Activated CD8-positive, alpha-beta T cell treated with anti-CD3 and anti-CD28 coated beads for 36 hours (primary cell): ENCODE data around the gene NAB2. TPM values are rescaled to one million over a fixed set of nuclear protein-coding genes. Genes with fewer than 3 reads are reported as not detected.

Experiments used
- ATAC-seq: fragments of 200-7000 bp; cut with Tn5 transposase; one replicate; pipeline ENCODE4 v1.10.0; 2021; ENCODE audit warnings: mild to moderate bottlenecking, moderate library complexity
- CTCF ChIA-PET: fragments of 350-600 bp; sonication (Branson Sonifier 250); formaldehyde crosslinking; loops from one replicate; lab custom pipeline; 2021; ENCODE audit warnings: antibody characterized with exemption; lab: Charles Lee
- POLR2A ChIA-PET: fragments of 350-600 bp; sonication (Branson Sonifier 250); formaldehyde crosslinking; loops from one replicate; lab custom pipeline; 2021; ENCODE audit warnings: antibody characterized with exemption; lab: Charles Lee
- DNase-seq: peaks from one replicate; pipeline ENCODE4 v3.0.0-alpha.2; 2020
- H3K27ac Mint-ChIP-seq: one replicate; pipeline ENCODE4 v1.8.0; 2021; ENCODE audit warnings: mild to moderate bottlenecking, mixed read lengths
- H3K27me3 Mint-ChIP-seq: one replicate; pipeline ENCODE4 v1.8.0; 2021; ENCODE audit warnings: mixed read lengths
- H3K36me3 Mint-ChIP-seq: one replicate; pipeline ENCODE4 v1.8.0; 2021; ENCODE audit warnings: low read depth, mixed read lengths
- H3K4me1 Mint-ChIP-seq: one replicate; pipeline ENCODE4 v1.8.0; 2021; ENCODE audit warnings: low read depth, mixed read lengths
- H3K4me3 Mint-ChIP-seq: one replicate; pipeline ENCODE4 v1.8.0; 2021; ENCODE audit warnings: mild to moderate bottlenecking, moderate library complexity, mixed read lengths
- H3K9me3 Mint-ChIP-seq: one replicate; pipeline ENCODE4 v1.8.0; 2021; ENCODE audit warnings: mixed read lengths
- intact Hi-C: fragments of 100-400 bp; cut with micrococcal nuclease; formaldehyde crosslinking; loops from one replicate; pipeline ENCODE4 v1.10.0; 2022
- total RNA-seq, 2 experiments: library from RNA; stranded (reverse); gene quantifications; one replicate each; pipeline ENCODE4 v1.2.3, GENCODE V29; 2021
- TF ChIP-seq, protein P1 (sequence below): fragments of 200-600 bp; IDR thresholded peaks from one replicate; pipeline ENCODE4 v1.8.0; 2022; ENCODE audit warnings: antibody characterized with exemption, mild to moderate bottlenecking

Gene NAB2
- total RNA-seq, 2 experiments from 2014 or later: 69.3 to 70.8 TPM

DNA sequence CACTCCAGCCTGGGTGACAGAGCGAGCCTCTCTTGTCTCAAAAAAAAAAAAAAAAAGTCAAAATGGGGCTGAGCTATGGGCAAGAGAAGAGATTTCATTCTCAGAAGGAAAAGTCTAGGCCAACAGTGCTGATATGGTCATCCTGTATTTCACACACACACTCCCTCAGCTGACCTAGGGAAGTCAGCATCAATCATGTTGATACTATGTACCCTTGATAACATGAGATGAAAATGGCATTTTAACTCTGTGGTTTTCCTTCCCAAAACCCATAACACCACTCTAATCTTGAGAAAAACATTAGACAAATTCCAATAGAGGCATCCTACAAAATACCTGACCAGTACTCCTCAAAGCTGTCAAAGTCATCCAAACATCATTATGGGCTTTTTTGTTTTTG, 8.1 kb upstream of the NAB2 start:
- no peak overlapping the region for H3K4me3 Mint-ChIP-seq
- H3K27me3 Mint-ChIP-seq: no peaks in the 10 kb centered on the region
- no peaks in the 10 kb centered on the region for H3K9me3 Mint-ChIP-seq
- intact Hi-C loops: no loop called here
- H3K36me3 Mint-ChIP-seq: peaks cover 31% of the 10 kb centered on the region
- TF ChIP-seq, protein P1, sequence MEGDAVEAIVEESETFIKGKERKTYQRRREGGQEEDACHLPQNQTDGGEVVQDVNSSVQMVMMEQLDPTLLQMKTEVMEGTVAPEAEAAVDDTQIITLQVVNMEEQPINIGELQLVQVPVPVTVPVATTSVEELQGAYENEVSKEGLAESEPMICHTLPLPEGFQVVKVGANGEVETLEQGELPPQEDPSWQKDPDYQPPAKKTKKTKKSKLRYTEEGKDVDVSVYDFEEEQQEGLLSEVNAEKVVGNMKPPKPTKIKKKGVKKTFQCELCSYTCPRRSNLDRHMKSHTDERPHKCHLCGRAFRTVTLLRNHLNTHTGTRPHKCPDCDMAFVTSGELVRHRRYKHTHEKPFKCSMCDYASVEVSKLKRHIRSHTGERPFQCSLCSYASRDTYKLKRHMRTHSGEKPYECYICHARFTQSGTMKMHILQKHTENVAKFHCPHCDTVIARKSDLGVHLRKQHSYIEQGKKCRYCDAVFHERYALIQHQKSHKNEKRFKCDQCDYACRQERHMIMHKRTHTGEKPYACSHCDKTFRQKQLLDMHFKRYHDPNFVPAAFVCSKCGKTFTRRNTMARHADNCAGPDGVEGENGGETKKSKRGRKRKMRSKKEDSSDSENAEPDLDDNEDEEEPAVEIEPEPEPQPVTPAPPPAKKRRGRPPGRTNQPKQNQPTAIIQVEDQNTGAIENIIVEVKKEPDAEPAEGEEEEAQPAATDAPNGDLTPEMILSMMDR: no peak
- peaks cover 38% of the 10 kb centered on the region for H3K4me1 Mint-ChIP-seq
- ChIA-PET CTCF (interaction anchor here (1.2 to 4.6 kb wide), 4 partner anchors 11 to 31 kb away, joined by 4 to 43 read pairs (median 27); partner anchors contain the start of gene STAT6), POLR2A (interaction anchor here (1.1 to 6.2 kb wide), 3 partner anchors 10 to 30 kb away, joined by 5 to 104 read pairs (median 60); partner anchors contain the start of genes NAB2 and STAT6)
- ATAC-seq: no peak
- H3K27ac Mint-ChIP-seq: peak overlapping the region; percentile 76
- DNase-seq: no peak

DNA sequence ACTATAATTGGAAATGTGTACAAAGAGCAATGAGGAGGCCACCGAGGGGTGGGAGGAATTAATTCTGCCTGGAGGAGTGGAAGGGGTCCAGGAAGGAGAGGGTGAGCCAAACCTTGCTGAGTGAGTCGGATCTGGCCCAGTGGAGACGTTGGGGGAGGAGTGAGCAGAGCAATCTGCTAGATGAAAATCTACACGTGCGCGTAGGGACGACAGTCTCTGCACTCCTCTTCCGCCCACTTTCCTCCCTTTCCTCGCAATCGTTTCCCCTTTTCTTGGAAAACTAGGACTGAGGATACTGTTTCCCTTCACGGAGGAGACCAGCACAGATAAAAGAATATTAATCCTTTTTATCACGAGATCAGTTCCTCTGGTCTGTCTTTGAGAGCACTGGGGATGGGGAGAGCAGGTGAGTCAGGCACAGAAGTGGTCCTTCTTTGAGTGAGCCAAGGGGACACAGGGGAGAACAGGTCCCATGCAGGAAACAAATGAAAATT, 2.9 kb upstream of the NAB2 start:
- Mint-ChIP-seq H3K9me3 (no peaks in the 10 kb centered on the region), H3K27ac (peak overlapping the region; percentile 97), H3K4me1 (peaks cover 32% of the 10 kb centered on the region), H3K36me3 (peaks cover 21% of the 10 kb centered on the region), H3K27me3 (no peaks in the 10 kb centered on the region), H3K4me3 (peak overlapping the region; percentile 90)
- TF ChIP-seq, protein P1: no peak
- DNase-seq (peak; percentile 75), ATAC-seq (no peak)
- intact Hi-C loops: no loop called here
- ChIA-PET CTCF (interaction anchor here (12.4 kb wide), 1 partner anchor 14 kb away, joined by 193 read pairs; no protein-coding TSS in a partner anchor), POLR2A (interaction anchor here (1.4 to 18.7 kb wide), 4 partner anchors 6 to 20 kb away, joined by 5 to 417 read pairs (median 130); partner anchors contain the start of genes NEMP1 and STAT6)

DNA sequence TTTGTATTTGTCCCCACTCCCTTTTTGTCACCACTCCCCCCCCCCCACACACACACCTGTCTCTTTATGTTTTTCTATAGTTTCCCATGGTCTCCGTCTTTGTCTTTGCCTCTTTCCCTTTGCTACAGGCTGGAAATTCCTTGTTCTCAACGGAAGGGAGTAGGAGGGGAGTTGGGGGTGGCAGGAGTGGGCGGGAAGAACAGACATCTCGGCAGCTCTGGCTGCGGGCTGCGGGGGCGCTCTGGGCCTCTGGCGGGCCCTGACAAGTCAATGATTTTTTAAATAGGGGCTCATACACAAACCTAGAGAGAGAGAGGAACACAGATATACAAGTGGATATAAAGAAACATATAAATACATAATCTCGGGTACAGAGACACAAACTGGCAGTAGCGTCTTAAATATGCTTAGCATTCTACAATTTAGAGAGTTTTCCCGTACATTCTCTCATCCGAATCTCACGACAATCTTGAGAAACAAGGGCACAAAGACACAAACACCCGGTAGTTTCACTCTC, 2.4 kb upstream of the NAB2 start:
- peaks cover 26% of the 10 kb centered on the region for H3K36me3 Mint-ChIP-seq
- ChIA-PET CTCF (interaction anchor here (12.4 kb wide), 1 partner anchor 14 kb away, joined by 193 read pairs; no protein-coding TSS in a partner anchor), POLR2A (interaction anchor here (0.7 to 18.7 kb wide), 6 partner anchors 6 to 450 kb away, joined by 3 to 417 read pairs (median 54); partner anchors contain the start of genes NEMP1 and STAT6)
- peaks cover 37% of the 10 kb centered on the region for H3K4me1 Mint-ChIP-seq
- H3K27me3 Mint-ChIP-seq: no peaks in the 10 kb centered on the region
- H3K4me3 Mint-ChIP-seq: peak overlapping the region; percentile 90
- ATAC-seq (no peak), DNase-seq (peak; percentile 73)
- intact Hi-C loops: no loop called here
- TF ChIP-seq, protein P1: no peak
- H3K9me3 Mint-ChIP-seq: no peaks in the 10 kb centered on the region
- peak overlapping the region; percentile 97 for H3K27ac Mint-ChIP-seq

DNA sequence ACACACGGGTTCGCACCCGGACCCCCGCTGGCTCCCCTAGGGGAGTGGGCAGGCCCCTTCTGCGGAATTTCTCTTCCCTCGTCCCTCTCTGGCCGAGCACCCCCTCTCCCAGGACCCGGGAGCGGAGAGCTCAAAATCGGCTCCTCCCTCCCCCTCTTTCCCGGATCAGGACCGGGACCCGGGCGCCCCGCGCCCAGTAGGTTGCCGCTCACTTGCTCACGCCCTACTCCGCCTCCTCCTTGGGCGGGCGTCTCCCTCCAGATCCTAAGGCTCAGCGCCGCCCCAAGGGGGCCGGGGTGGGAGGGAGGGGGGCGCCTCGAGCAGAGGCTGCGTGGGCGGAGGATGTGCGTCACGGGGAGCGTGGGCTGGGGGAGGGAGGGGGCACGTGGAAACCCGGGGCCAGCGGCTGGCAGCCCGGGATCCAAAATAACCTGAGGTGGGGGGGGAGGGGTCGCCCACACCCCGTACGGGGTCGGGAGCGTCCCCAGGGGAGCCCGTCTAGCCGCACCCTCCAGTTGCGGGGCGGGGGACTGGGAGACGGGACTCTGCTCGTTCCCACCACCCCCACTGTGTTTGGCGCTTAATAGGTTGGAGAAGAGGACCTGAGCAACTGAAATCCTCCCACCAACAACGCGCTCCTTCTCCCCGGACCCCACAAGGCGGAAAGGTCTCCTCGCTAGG, 1.8 kb upstream of the NAB2 start:
- ATAC-seq (peak; percentile 48), DNase-seq (peak; percentile 96)
- Mint-ChIP-seq H3K4me3 (peak overlapping the region; percentile 90), H3K36me3 (peaks cover 32% of the 10 kb centered on the region), H3K9me3 (no peaks in the 10 kb centered on the region), H3K4me1 (peaks cover 43% of the 10 kb centered on the region), H3K27me3 (no peaks in the 10 kb centered on the region), H3K27ac (peak overlapping the region; percentile 97)
- ChIA-PET CTCF (interaction anchor here (1.2 to 12.4 kb wide), 5 partner anchors 8 to 127 kb away, joined by 3 to 193 read pairs (median 5); partner anchors contain the start of genes NEMP1 and STAT6), POLR2A (interaction anchor here (0.7 to 18.7 kb wide), 7 partner anchors 7 to 451 kb away, joined by 3 to 417 read pairs (median 5); partner anchors contain the start of genes NEMP1 and STAT6)
- TF ChIP-seq, protein P1: no peak
- intact Hi-C loops: no loop called here
